Measurements from ENCODE around the gene IFITM2. TPM values are rescaled to one million over a fixed set of nuclear protein-coding genes. Genes with fewer than 3 reads are reported as not detected.

The IFITM2 gene
- total and polyA plus RNA-seq, 4 donors, result 424 to 1,109 (median 768) TPM

DNA sequence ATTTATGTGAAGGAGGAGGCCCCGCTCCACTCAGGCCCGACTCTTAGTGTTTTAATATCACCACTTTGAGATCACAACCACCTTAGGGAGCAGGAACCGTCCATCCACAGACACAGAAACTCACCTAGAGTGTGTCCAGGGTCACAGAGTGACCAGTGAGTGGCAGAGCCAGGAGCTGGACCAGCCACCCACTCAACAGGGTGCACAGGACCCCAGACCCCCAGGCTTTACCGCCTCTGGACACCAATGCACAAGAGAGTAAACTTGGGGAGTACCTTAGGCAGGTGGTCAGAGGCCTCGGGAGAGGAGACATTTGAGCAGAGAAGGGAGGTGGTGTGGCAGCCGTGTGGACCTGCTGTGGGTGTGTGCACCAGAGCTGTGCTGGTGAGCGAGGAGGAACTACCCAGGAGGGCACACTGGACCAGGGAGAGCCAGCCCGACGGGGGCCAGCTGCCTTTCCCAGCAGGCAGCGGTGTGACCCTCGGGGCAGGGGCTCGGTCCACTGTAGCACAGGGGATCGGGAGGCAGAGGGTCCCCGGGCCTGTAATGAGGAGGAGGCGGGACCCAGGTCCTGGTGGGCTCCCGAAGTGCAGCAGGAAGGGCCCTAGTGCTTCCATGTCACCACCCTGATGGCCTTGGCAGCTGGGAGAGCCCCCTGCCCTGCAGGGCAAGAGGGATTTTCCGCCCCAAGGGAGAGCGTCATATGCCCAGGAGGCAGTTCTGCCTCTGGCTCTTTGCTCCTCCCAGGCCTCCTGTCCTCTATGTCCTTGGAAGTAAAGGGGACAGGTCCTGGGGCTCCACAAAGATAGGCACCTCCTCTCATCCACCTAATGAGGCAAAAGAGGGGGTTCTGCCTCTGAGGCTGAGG, 36.9 kb upstream of the IFITM2 start:
- Histone ChIP-seq H3K4me3 (ENCODE audit: low read length in 2 of 2) (no peak overlapping the region), H3K9me3 (ENCODE audit: control insufficient read depth, low read length) (no peaks in the 10 kb centered on the region), H3K4me1 (ENCODE audit: control insufficient read depth in 1 of 2, insufficient read depth in 2 of 2, low read length in 2 of 2) (no peaks in the 10 kb centered on the region), H3K27ac (ENCODE audit: low read depth in 1 of 2, low read length in 2 of 2) (no peak overlapping the region), H3K27me3 (ENCODE audit: control insufficient read depth in 1 of 2, insufficient read depth in 2 of 2, low read length in 1 of 2) (no peaks in the 10 kb centered on the region), H3K36me3 (ENCODE audit: control insufficient read depth in 1 of 2, insufficient read depth in 2 of 2, low read length in 1 of 2) (no peaks in the 10 kb centered on the region)
- no peak for ATAC-seq (ENCODE audit: low FRiP score)
- DNase-seq, result no peak
- intact Hi-C loops (cut with DNase I), result no loop called here
- WGBS, 2 donors, result 76 to 81% methylated on average over 18 of the region's 18 CpGs

DNA sequence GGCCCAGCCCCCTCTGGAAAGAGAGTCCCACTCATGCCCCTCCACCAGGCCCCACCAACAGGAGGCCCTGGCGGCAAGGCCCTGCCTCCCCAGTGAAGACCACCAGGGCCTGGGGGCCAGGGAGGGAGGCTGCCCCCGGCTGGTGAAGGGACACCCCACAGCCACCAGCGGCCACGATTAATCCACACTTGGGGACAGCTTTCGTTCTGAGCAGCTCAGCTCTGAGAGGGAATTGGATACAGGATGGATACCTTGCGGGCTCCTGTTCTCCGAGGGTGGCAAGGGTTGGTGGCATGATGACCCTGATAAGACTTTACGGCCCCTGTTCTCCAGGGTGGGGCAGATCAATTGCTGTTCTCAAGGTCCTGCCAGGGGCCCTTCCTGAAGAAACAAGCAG, 36.3 kb upstream of the IFITM2 start:
- ATAC-seq (ENCODE audit: low FRiP score) (no peak), DNase-seq (no peak)
- 83 to 85% methylated on average over 8 of the region's 8 CpGs for WGBS, 2 donors
- Histone ChIP-seq H3K4me3 (ENCODE audit: low read length in 2 of 2) (no peak overlapping the region), H3K9me3 (ENCODE audit: control insufficient read depth, low read length) (no peaks in the 10 kb centered on the region), H3K27me3 (ENCODE audit: control insufficient read depth in 1 of 2, insufficient read depth in 2 of 2, low read length in 1 of 2) (no peaks in the 10 kb centered on the region), H3K36me3 (ENCODE audit: control insufficient read depth in 1 of 2, insufficient read depth in 2 of 2, low read length in 1 of 2) (no peaks in the 10 kb centered on the region), H3K27ac (ENCODE audit: low read depth in 1 of 2, low read length in 2 of 2) (no peak overlapping the region), H3K4me1 (ENCODE audit: control insufficient read depth in 1 of 2, insufficient read depth in 2 of 2, low read length in 2 of 2) (no peaks in the 10 kb centered on the region)
- intact Hi-C loops (cut with DNase I), result no loop called here

GRCh38 chr11:272195-272930, 35.3 kb upstream of the IFITM2 start:
- intact Hi-C loops (cut with DNase I), result no loop called here
- 85% methylated on average over 22 of the region's 22 CpGs for WGBS, 2 donors
- no peak overlapping the region for H3K27ac ChIP-seq (ENCODE audit: low read depth in 1 of 2, low read length in 2 of 2)

DNA sequence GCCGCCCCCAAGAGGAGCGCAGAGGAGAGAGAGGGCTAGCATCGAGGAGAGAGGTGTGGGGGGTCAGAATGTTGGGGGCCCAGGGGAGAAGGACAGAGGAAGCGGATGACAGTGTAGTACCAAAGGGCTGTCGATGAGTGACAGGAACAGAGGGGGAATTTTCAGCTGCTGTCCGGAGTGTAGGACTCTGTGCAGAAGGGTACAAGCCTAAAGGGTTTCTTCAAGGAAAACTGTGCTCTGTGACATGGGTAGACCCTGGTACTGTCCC, 34.8 kb upstream of the IFITM2 start:
- no peaks in the 10 kb centered on the region for H3K36me3 ChIP-seq (ENCODE audit: control insufficient read depth in 1 of 2, insufficient read depth in 2 of 2, low read length in 1 of 2)
- no peak overlapping the region for H3K27ac ChIP-seq (ENCODE audit: low read depth in 1 of 2, low read length in 2 of 2)
- intact Hi-C loops (cut with DNase I), result no loop called here
- H3K9me3 ChIP-seq (ENCODE audit: control insufficient read depth, low read length), result no peaks in the 10 kb centered on the region
- ATAC-seq (ENCODE audit: low FRiP score), result no peak
- no peak for DNase-seq
- 85 to 89% methylated on average over 6 of the region's 6 CpGs for WGBS, 2 donors
- H3K27me3 ChIP-seq (ENCODE audit: control insufficient read depth in 1 of 2, insufficient read depth in 2 of 2, low read length in 1 of 2), result no peaks in the 10 kb centered on the region
- no peaks in the 10 kb centered on the region for H3K4me1 ChIP-seq (ENCODE audit: control insufficient read depth in 1 of 2, insufficient read depth in 2 of 2, low read length in 2 of 2)
- no peak overlapping the region for H3K4me3 ChIP-seq (ENCODE audit: low read length in 2 of 2)

More at GRCh38 chr11:272195-272930, 35.3 kb upstream of the IFITM2 start:
- no peaks in the 10 kb centered on the region for H3K36me3 ChIP-seq (ENCODE audit: control insufficient read depth in 1 of 2, insufficient read depth in 2 of 2, low read length in 1 of 2)
- H3K27me3 ChIP-seq (ENCODE audit: control insufficient read depth in 1 of 2, insufficient read depth in 2 of 2, low read length in 1 of 2), result no peaks in the 10 kb centered on the region
- DNase-seq (no peak), ATAC-seq (ENCODE audit: low FRiP score) (no peak)
- no peak overlapping the region for H3K4me3 ChIP-seq (ENCODE audit: low read length in 2 of 2)
- no peaks in the 10 kb centered on the region for H3K4me1 ChIP-seq (ENCODE audit: control insufficient read depth in 1 of 2, insufficient read depth in 2 of 2, low read length in 2 of 2)
- H3K9me3 ChIP-seq (ENCODE audit: control insufficient read depth, low read length), result no peaks in the 10 kb centered on the region

DNA sequence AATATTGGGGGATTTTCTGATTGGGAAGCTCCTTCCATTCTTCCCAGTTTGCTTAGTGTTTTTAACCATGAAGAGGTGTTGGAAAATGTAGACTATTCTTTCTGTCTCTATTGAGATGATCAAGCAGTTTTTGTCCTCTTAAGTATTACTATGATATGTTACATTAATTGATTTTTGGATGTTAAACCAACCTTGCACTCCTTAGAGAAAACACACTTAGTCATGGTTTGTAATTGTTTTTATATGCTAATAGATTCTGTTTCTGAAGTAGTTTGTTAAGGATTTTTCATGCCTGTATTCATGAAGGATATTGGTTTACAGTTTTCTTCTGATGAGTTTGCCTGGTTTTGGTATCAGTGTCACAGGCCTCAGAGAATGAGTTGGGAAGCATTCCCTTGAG, 31.4 kb upstream of the IFITM2 start:
- H3K4me1 ChIP-seq (ENCODE audit: control insufficient read depth in 1 of 2, insufficient read depth in 2 of 2, low read length in 2 of 2), result no peaks in the 10 kb centered on the region
- intact Hi-C loops (cut with DNase I), result no loop called here

DNA sequence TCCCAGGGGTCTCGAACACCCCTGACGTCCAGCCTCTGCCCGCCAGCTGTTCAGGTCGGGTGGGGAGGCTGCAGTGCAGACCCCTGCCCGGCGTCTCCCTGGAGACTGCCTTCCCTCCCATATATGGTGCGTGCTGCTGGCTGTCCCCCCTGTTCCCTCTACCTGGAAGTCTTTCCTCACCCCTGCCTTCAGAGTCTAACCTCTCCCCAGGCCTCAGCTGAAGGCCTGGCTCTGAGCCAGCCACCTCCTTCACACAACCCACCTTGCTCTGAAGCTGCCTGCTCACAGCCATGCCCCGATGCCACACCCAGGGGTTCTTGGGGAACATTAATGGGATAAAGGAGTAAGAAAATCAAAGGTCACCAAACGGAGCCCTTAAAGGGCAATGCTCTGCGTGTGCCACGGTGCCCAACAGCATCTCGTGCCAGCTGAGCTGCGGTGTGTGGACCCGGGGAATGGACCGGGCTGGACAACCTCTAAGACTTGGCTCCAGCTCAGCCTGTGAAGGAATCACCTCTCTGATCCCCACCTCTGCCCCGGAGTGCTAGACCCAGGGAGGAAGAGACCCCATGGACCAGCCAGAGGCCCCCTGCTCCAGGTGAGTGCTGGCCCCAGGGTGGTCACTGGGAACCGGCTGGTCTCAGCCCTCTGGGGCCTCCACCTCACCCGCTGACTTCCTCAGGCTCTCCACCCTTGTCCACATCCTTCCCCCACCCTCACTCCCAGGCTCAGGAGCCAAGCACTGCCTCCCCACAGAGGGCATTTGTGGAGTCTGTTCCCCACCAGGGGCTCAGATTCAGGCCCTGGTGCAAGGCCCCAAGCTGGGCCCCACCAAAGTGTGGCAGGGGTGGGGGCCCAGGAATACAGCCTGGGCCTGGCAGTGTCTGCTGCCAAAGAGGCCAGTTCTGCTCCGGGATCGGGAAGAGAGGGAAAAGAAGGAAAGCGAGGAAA, 29.3 kb upstream of the IFITM2 start, which contains the start of gene NLRP6:
TSS of gene NLRP6 (plus strand) at position 407 of the 951 bp plus-strand sequence. CDS start at position 570, 163 bp downstream.
- Histone ChIP-seq H3K4me1 (ENCODE audit: control insufficient read depth in 1 of 2, insufficient read depth in 2 of 2, low read length in 2 of 2) (no peaks in the 10 kb centered on the region), H3K27me3 (ENCODE audit: control insufficient read depth in 1 of 2, insufficient read depth in 2 of 2, low read length in 1 of 2) (peaks cover 0 to 1% of the 10 kb centered on the region in 2 donors), H3K36me3 (ENCODE audit: control insufficient read depth in 1 of 2, insufficient read depth in 2 of 2, low read length in 1 of 2) (no peaks in the 10 kb centered on the region), H3K4me3 (ENCODE audit: low read length in 2 of 2) (no peak within 1 kb of the TSS), H3K9me3 (ENCODE audit: control insufficient read depth, low read length) (no peaks in the 10 kb centered on the region), H3K27ac (ENCODE audit: low read depth in 1 of 2, low read length in 2 of 2) (no peak within 1 kb of the TSS)
- DNase-seq (no peak), ATAC-seq (ENCODE audit: low FRiP score) (peak; percentile 7)
- whole genome bisulfite sequencing, 2 donors, result 66 to 71% methylated on average over 20 to 21 of the region's 21 CpGs
- intact Hi-C loops (cut with DNase I), result no loop called here

More for the DNA sequence above, 31.4 kb upstream of the IFITM2 start:
- Histone ChIP-seq H3K27me3 (ENCODE audit: control insufficient read depth in 1 of 2, insufficient read depth in 2 of 2, low read length in 1 of 2) (peaks cover 0 to 1% of the 10 kb centered on the region in 2 donors), H3K27ac (ENCODE audit: low read depth in 1 of 2, low read length in 2 of 2) (no peak overlapping the region), H3K36me3 (ENCODE audit: control insufficient read depth in 1 of 2, insufficient read depth in 2 of 2, low read length in 1 of 2) (no peaks in the 10 kb centered on the region), H3K9me3 (ENCODE audit: control insufficient read depth, low read length) (no peaks in the 10 kb centered on the region), H3K4me3 (ENCODE audit: low read length in 2 of 2) (no peak overlapping the region)
- no peak for ATAC-seq (ENCODE audit: low FRiP score)
- no peak for DNase-seq

DNA sequence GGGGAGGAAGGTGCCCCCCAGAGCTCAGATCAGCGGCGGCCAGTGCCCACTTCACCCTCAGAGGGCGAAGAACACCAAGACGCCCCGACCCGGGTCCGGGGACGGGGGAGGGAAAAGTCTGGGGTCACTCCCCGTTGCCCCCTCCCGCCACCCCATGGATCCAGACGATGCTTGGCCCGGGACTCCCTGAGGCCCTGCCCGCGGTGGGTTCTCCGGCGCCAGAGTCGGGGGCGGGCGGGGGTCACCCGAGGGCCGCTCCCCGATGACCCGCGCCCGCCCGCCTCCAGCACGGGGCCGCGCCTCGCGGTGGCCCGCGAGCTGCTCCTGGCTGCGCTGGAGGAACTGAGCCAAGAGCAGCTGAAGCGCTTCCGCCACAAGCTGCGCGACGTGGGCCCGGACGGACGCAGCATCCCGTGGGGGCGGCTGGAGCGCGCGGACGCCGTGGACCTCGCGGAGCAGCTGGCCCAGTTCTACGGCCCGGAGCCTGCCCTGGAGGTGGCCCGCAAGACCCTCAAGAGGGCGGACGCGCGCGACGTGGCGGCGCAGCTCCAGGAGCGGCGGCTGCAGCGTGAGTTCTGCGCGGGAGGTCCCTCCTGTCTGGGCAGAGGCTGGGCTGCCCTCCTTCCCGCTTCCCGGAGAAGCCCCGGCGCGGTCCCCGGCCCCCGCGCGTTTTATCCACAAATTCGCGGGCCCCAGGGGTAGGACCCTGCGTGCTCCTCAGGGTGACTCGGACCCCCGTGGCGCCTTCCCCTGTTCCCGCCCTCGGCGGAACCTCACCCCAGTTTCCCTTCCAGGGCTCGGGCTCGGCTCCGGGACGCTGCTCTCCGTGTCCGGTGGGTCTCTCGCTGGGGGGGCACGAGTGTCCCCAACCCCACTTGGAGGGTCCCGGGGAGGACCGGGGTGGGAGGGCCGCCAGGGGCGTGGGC, 28.3 kb upstream of the IFITM2 start:
- DNase-seq (peak in 1 of 2 donors; percentile 53), ATAC-seq (ENCODE audit: low FRiP score) (no peak)
- Histone ChIP-seq H3K4me1 (ENCODE audit: control insufficient read depth in 1 of 2, insufficient read depth in 2 of 2, low read length in 2 of 2) (no peaks in the 10 kb centered on the region), H3K9me3 (ENCODE audit: control insufficient read depth, low read length) (no peaks in the 10 kb centered on the region), H3K27ac (ENCODE audit: low read depth in 1 of 2, low read length in 2 of 2) (no peak overlapping the region), H3K27me3 (ENCODE audit: control insufficient read depth in 1 of 2, insufficient read depth in 2 of 2, low read length in 1 of 2) (peaks cover 0 to 1% of the 10 kb centered on the region in 2 donors), H3K36me3 (ENCODE audit: control insufficient read depth in 1 of 2, insufficient read depth in 2 of 2, low read length in 1 of 2) (no peaks in the 10 kb centered on the region), H3K4me3 (ENCODE audit: low read length in 2 of 2) (no peak overlapping the region)
- intact Hi-C loops (cut with DNase I), result no loop called here
- WGBS, 2 donors, result 11% methylated on average over 82 to 97 of the region's 97 CpGs
